Bronchial epithelial cell (primary cell): ENCODE results near the gene RALGDS. TPM values are rescaled to one million over a fixed set of nuclear protein-coding genes. Genes with fewer than 3 reads are reported as not detected.

Experiments
- DNase-seq: peaks from one replicate; pipeline ENCODE4 v3.0.0-alpha.2; 2010; ENCODE audit warnings: low read depth
- FAIRE-seq: peaks from 2 replicates; lab custom pipeline; 2011; peaks lifted over from hg19 to GRCh38; lab: Jason Lieb, UNC
- H3K27me3 ChIP-seq: 2 replicates; pipeline ENCODE4 v1.5.1; 2011; ENCODE audit warnings: low read length; ENCODE audit not compliant: control insufficient read depth, insufficient read depth
- H3K36me3 ChIP-seq: 2 replicates; pipeline ENCODE4 v1.5.1; 2011; ENCODE audit warnings: low read length; ENCODE audit not compliant: control insufficient read depth, insufficient read depth
- H3K4me3 ChIP-seq: 2 replicates; pipeline ENCODE4 v1.5.1; 2011; ENCODE audit warnings: mild to moderate bottlenecking, low read depth, low read length, control low read depth
- total RNA-seq: library from RNA; depleted of rRNA; stranded (reverse); fragments of >200 nt; gene quantifications from 2 replicates; pipeline ENCODE4 v1.2.1, GENCODE V29; 2014
- TF ChIP-seq, protein P1 (sequence below): IDR thresholded peaks from 2 replicates; pipeline ENCODE4 v1.5.1; 2011; ENCODE audit warnings: mild to moderate bottlenecking, moderate library complexity, low read length, control low read depth, inconsistent platforms; ENCODE audit not compliant: insufficient read depth, severe bottlenecking

Gene RALGDS
- total RNA-seq, 1 donor from 2014 or later, result 18.7 TPM

DNA sequence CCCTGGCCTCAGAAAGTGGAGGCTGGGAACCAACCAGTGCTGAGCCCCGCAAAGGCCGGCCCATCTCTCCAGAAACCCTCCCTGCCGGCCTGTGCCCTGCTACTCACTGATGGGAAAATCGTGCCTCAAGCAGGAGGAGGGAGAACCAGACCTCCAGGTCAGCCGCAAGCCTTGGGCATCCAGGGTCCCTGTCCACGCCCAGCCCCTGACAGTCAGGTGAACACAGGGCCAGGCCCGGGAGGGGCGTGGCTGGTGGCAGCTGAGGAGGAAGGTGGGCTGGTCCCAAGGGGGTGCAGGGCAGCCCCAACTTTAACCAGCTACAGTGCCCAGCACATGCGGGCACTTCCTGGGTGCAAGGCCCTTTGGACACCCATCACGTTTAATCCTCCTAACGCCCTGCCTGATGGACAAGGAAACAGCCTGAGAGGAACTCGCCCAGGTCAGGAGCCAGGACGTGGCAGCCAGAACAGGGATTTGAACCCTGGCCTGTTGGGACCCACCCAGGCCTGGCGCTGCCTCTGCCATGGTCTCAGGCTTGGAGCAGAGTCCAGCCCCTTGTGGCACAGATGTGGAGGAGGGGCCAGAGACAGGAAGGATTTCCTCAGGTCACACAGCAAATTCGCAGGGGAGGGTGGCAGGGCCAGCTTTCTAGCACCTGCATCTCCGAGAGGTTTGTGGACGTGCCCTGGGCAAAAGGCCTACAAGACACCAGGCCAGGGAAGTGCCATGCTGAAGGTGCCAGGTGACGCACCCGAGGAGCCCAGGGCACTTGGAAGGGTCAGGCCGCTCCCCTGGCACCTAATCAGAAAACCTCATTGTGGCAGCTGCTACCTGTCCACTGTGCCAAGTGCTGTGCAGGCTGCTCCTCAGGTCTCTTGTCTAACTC, 4.5 kb downstream of the RALGDS start:
- FAIRE-seq (no peak), DNase-seq (no peak)
- H3K36me3 ChIP-seq, result peaks cover 23% of the 10 kb centered on the region
- no peak overlapping the region for H3K4me3 ChIP-seq
- no peaks in the 10 kb centered on the region for H3K27me3 ChIP-seq
- TF ChIP-seq, protein P1, sequence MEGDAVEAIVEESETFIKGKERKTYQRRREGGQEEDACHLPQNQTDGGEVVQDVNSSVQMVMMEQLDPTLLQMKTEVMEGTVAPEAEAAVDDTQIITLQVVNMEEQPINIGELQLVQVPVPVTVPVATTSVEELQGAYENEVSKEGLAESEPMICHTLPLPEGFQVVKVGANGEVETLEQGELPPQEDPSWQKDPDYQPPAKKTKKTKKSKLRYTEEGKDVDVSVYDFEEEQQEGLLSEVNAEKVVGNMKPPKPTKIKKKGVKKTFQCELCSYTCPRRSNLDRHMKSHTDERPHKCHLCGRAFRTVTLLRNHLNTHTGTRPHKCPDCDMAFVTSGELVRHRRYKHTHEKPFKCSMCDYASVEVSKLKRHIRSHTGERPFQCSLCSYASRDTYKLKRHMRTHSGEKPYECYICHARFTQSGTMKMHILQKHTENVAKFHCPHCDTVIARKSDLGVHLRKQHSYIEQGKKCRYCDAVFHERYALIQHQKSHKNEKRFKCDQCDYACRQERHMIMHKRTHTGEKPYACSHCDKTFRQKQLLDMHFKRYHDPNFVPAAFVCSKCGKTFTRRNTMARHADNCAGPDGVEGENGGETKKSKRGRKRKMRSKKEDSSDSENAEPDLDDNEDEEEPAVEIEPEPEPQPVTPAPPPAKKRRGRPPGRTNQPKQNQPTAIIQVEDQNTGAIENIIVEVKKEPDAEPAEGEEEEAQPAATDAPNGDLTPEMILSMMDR, result no peak

- TF ChIP-seq, protein P1, result no peak
- H3K4me3 ChIP-seq, result no peak overlapping the region
- FAIRE-seq (no peak), DNase-seq (no peak)
- peaks cover 23% of the 10 kb centered on the region for H3K36me3 ChIP-seq
- H3K27me3 ChIP-seq, result no peaks in the 10 kb centered on the region
Measured at GRCh38 chr9:133115604-133116345, 5.3 kb downstream of the RALGDS start.

GRCh38 chr9:133114886-133115603, 6.0 kb downstream of the RALGDS start:
- TF ChIP-seq, protein P1, result no peak
- H3K27me3 ChIP-seq, result no peaks in the 10 kb centered on the region
- H3K36me3 ChIP-seq, result peaks cover 27% of the 10 kb centered on the region
- no peak for FAIRE-seq
- H3K4me3 ChIP-seq, result no peak overlapping the region
- DNase-seq, result no peak

DNA sequence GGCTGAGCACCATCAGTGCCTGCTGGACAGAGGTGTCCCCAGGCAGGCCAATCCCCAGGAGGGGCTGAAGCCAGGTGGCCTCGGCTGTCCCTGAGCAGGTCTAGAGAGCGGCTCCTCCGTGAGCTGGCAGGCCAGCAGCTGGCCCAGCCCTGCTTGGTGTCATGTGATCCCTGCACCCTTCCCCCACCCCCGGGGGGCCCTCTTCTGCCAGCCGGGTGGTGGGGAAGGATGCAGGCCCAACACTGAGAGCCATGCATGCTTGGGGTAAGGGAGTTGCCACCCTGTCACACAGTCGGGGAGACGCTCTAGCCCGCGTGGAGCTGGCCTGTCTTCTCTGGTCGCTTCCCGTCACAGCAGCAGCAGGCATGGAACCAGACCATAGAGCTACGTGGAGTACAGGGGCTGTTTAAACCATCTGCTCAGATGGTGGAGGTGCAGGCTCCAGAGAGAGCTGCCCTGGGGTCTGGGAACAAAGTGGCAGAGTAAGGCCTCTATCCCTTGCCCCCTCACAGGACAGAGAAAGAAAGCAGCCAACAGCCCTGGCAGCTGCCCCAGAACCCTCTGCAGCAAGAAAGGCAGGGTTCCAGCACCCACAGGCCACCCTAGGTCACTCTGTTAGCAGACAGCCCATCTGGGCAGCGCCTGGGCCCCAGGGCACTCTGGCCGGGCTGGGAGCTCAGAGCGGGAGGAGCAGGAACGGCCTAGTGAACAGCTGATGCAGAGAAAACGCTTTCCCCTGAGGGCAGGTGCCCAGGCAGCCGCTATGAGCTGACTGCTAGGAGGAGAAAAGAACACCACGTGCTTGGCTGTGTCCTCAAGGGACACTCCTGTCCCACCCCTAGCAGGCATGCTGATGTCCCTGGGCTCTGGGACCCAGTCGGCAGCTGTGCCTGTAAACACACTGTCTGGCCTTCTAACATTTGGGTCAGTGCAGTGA, 6.8 kb downstream of the RALGDS start:
- DNase-seq (no peak), FAIRE-seq (no peak)
- TF ChIP-seq, protein P1, result no peak

More for the DNA sequence above, 6.8 kb downstream of the RALGDS start:
- Histone ChIP-seq H3K4me3 (no peak overlapping the region), H3K36me3 (peaks cover 34% of the 10 kb centered on the region), H3K27me3 (no peaks in the 10 kb centered on the region)
